ENCODE data around the gene RAB17.

GRCh38 chr2:237612527-237613357, 22.2 kb upstream of the RAB17 start:
- TF ChIP-seq CTCF (IDR thresholded peaks at IDR 0.05) (no peak), POLR2A (IDR thresholded peaks at IDR 0.05) (no peak)

All from right lobe of liver (tissue), 4 donors.